Stimulated activated naive CD8-positive, alpha-beta T cell treated with anti-CD3 and anti-CD28 coated beads, Interleukin-15, amount 100 ng/mL, for 72 hours (primary cell): ENCODE results near the gene SH3RF3.

ENCODE experiments used
- ATAC-seq: fragments of 150-1000 bp; cut with Tn5 transposase; 2 replicates; pipeline ENCODE4 v1.10.0; 2021; ENCODE audit warnings: mild to moderate bottlenecking, moderate library complexity
- DNase-seq, 2 donors: peaks; one replicate each; pipeline ENCODE4 v3.0.0; 2021 to 2022
- H3K27ac Mint-ChIP-seq, 2 donors: one replicate each; pipeline ENCODE4 v1.8.0; 2022; ENCODE audit warnings: mild to moderate bottlenecking in 2 of 2, mixed read lengths in 2 of 2, moderate library complexity in 2 of 2
- H3K27me3 Mint-ChIP-seq: one replicate; pipeline ENCODE4 v1.8.0; 2022; ENCODE audit warnings: mixed read lengths
- H3K4me1 Mint-ChIP-seq: one replicate; pipeline ENCODE4 v1.8.0; 2022; ENCODE audit warnings: mild to moderate bottlenecking, mixed read lengths
- H3K4me3 Mint-ChIP-seq, 2 donors: one replicate each; pipeline ENCODE4 v1.8.0; 2022; ENCODE audit warnings: mild to moderate bottlenecking in 2 of 2, mixed read lengths in 2 of 2, moderate library complexity in 1 of 2
- H3K9me3 Mint-ChIP-seq, 2 donors: one replicate each; pipeline ENCODE4 v1.8.0; 2022; ENCODE audit warnings: mixed read lengths in 2 of 2

SH3RF3 gene

GRCh38 chr2:109422758-109423500, 293.9 kb downstream of the SH3RF3 start:
- Mint-ChIP-seq H3K9me3 (no peaks in the 10 kb centered on the region), H3K4me3 (no peak overlapping the region), H3K27me3 (no peaks in the 10 kb centered on the region), H3K4me1 (no peaks in the 10 kb centered on the region), H3K27ac (no peak overlapping the region)
- DNase-seq (no peak), ATAC-seq (no peak)

GRCh38 chr2:109423556-109424359, 294.8 kb downstream of the SH3RF3 start:
- no peaks in the 10 kb centered on the region for H3K27me3 Mint-ChIP-seq
- ATAC-seq (no peak), DNase-seq (no peak)
- H3K27ac Mint-ChIP-seq: no peak overlapping the region
- no peaks in the 10 kb centered on the region for H3K4me1 Mint-ChIP-seq
- H3K9me3 Mint-ChIP-seq: no peaks in the 10 kb centered on the region
- no peak overlapping the region for H3K4me3 Mint-ChIP-seq

GRCh38 chr2:109425411-109425810, 296.4 kb downstream of the SH3RF3 start:
- ATAC-seq (no peak), DNase-seq (no peak)
- Mint-ChIP-seq H3K4me3 (no peak overlapping the region), H3K9me3 (no peaks in the 10 kb centered on the region), H3K4me1 (no peaks in the 10 kb centered on the region), H3K27me3 (no peaks in the 10 kb centered on the region), H3K27ac (no peak overlapping the region)

- ATAC-seq: no peak
- Mint-ChIP-seq H3K27ac (no peak overlapping the region), H3K27me3 (no peaks in the 10 kb centered on the region), H3K4me1 (peaks cover 5% of the 10 kb centered on the region), H3K9me3 (no peaks in the 10 kb centered on the region), H3K4me3 (no peak overlapping the region)
- DNase-seq: no peak
Measured at GRCh38 chr2:109427661-109428091, 298.7 kb downstream of the SH3RF3 start.

GRCh38 chr2:109428281-109428680, 299.3 kb downstream of the SH3RF3 start:
- peaks cover 5% of the 10 kb centered on the region for H3K4me1 Mint-ChIP-seq
- no peak for DNase-seq

GRCh38 chr2:109428841-109429566, 300.0 kb downstream of the SH3RF3 start:
- ATAC-seq: no peak
- peaks cover 5% of the 10 kb centered on the region for H3K4me1 Mint-ChIP-seq
- no peaks in the 10 kb centered on the region for H3K27me3 Mint-ChIP-seq
- H3K9me3 Mint-ChIP-seq: no peaks in the 10 kb centered on the region
- no peak overlapping the region for H3K4me3 Mint-ChIP-seq
- DNase-seq: no peak
- H3K27ac Mint-ChIP-seq: peak overlapping the region in 1 of 2 donors; percentile 80

More at GRCh38 chr2:109428281-109428680, 299.3 kb downstream of the SH3RF3 start:
- Mint-ChIP-seq H3K4me3 (no peak overlapping the region), H3K27ac (no peak overlapping the region), H3K9me3 (no peaks in the 10 kb centered on the region), H3K27me3 (no peaks in the 10 kb centered on the region)
- no peak for ATAC-seq

- ATAC-seq (no peak), DNase-seq (no peak)
- H3K4me1 Mint-ChIP-seq: peaks cover 5% of the 10 kb centered on the region
- H3K4me3 Mint-ChIP-seq: no peak overlapping the region
- H3K9me3 Mint-ChIP-seq: no peaks in the 10 kb centered on the region
- no peak overlapping the region for H3K27ac Mint-ChIP-seq
- H3K27me3 Mint-ChIP-seq: no peaks in the 10 kb centered on the region
Measured at GRCh38 chr2:109429567-109430328, 300.7 kb downstream of the SH3RF3 start.

- DNase-seq (no peak), ATAC-seq (no peak)
- Mint-ChIP-seq H3K27ac (peak overlapping the region in 1 of 2 donors; percentile 85), H3K27me3 (no peaks in the 10 kb centered on the region), H3K9me3 (no peaks in the 10 kb centered on the region), H3K4me3 (no peak overlapping the region), H3K4me1 (peaks cover 5% of the 10 kb centered on the region)
Measured at GRCh38 chr2:109430329-109430636, 301.3 kb downstream of the SH3RF3 start.

- Mint-ChIP-seq H3K27ac (no peak overlapping the region), H3K9me3 (no peaks in the 10 kb centered on the region), H3K27me3 (no peaks in the 10 kb centered on the region)
Measured at GRCh38 chr2:109432421-109432820, 303.4 kb downstream of the SH3RF3 start.

GRCh38 chr2:109433486-109433885, 304.5 kb downstream of the SH3RF3 start:
- Mint-ChIP-seq H3K27ac (peak overlapping the region in 1 of 2 donors; percentile 52), H3K9me3 (no peaks in the 10 kb centered on the region), H3K4me3 (no peak overlapping the region), H3K27me3 (no peaks in the 10 kb centered on the region), H3K4me1 (peaks cover 5% of the 10 kb centered on the region)
- ATAC-seq: no peak
- DNase-seq: no peak

More at GRCh38 chr2:109432421-109432820, 303.4 kb downstream of the SH3RF3 start:
- ATAC-seq: no peak
- Mint-ChIP-seq H3K4me1 (peaks cover 5% of the 10 kb centered on the region), H3K4me3 (no peak overlapping the region)
- no peak for DNase-seq

GRCh38 chr2:109433926-109434325, 304.9 kb downstream of the SH3RF3 start:
- ATAC-seq: no peak
- no peak for DNase-seq
- Mint-ChIP-seq H3K27ac (no peak overlapping the region), H3K4me3 (no peak overlapping the region), H3K27me3 (no peaks in the 10 kb centered on the region), H3K9me3 (peaks cover 0 to 1% of the 10 kb centered on the region in 2 donors), H3K4me1 (peaks cover 5% of the 10 kb centered on the region)

- peaks cover 0 to 6% of the 10 kb centered on the region in 2 donors for H3K9me3 Mint-ChIP-seq
- peaks cover 5% of the 10 kb centered on the region for H3K4me1 Mint-ChIP-seq
- peak overlapping the region in 1 of 2 donors; percentile 79 for H3K27ac Mint-ChIP-seq
- H3K4me3 Mint-ChIP-seq: no peak overlapping the region
- no peaks in the 10 kb centered on the region for H3K27me3 Mint-ChIP-seq
- ATAC-seq: no peak
- DNase-seq: no peak
Measured at GRCh38 chr2:109434351-109434750, 305.3 kb downstream of the SH3RF3 start.

- H3K27ac Mint-ChIP-seq: peak overlapping the region; percentile 26 to 43
- no peak overlapping the region for H3K4me3 Mint-ChIP-seq
- ATAC-seq (no peak), DNase-seq (no peak)
- no peaks in the 10 kb centered on the region for H3K27me3 Mint-ChIP-seq
- peaks cover 5% of the 10 kb centered on the region for H3K4me1 Mint-ChIP-seq
- peaks cover 7 to 14% of the 10 kb centered on the region in 2 donors for H3K9me3 Mint-ChIP-seq
Measured at GRCh38 chr2:109435066-109435690, 306.2 kb downstream of the SH3RF3 start.

GRCh38 chr2:109435901-109436598, 307.0 kb downstream of the SH3RF3 start:
- Mint-ChIP-seq H3K4me1 (peaks cover 2% of the 10 kb centered on the region), H3K9me3 (peaks cover 14 to 23% of the 10 kb centered on the region in 2 donors), H3K27ac (no peak overlapping the region), H3K4me3 (no peak overlapping the region), H3K27me3 (no peaks in the 10 kb centered on the region)
- DNase-seq (no peak), ATAC-seq (no peak)
